Measurements from ENCODE around the gene OR2G2.

Gene OR2G2

DNA sequence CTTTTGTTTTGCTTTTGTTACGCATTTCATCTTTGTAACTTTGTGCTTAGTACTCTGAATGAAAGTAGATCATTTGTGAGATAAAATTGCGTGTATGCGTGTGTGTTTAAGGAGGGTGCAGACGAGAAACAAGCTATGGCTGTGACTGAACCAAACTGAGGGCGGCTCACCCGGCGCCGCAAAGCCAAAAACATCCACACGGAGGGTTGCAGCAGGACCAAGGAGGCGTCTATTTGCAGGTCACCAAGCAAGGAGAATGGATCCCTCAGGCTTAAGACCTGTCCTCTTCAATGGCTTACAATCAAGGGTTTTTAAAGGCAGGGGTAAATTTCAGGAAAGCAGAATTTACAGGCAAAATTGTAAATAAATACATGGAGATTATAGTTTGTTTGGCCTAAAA lies 26.4 kb upstream of the OR2G2 start:
- no peak for DNase-seq
- Histone ChIP-seq H3K36me3 (ENCODE audit: control insufficient read depth, insufficient read depth, low read length) (no peaks in the 10 kb centered on the region), H3K27ac (ENCODE audit: insufficient read depth, low read length, poor library complexity, severe bottlenecking) (no peak overlapping the region), H3K4me3 (ENCODE audit: insufficient read depth, low read depth, low read length, poor library complexity, severe bottlenecking) (no peak overlapping the region), H3K27me3 (replicated peaks; ENCODE audit: control insufficient read depth, insufficient read depth, low read length, poor library complexity, severe bottlenecking) (no peaks in the 10 kb centered on the region), H3K9me3 (ENCODE audit: control insufficient read depth, low read length) (no peaks in the 10 kb centered on the region), H3K4me1 (ENCODE audit: control insufficient read depth, insufficient read depth, low read length, poor library complexity, severe bottlenecking) (no peaks in the 10 kb centered on the region)

DNA sequence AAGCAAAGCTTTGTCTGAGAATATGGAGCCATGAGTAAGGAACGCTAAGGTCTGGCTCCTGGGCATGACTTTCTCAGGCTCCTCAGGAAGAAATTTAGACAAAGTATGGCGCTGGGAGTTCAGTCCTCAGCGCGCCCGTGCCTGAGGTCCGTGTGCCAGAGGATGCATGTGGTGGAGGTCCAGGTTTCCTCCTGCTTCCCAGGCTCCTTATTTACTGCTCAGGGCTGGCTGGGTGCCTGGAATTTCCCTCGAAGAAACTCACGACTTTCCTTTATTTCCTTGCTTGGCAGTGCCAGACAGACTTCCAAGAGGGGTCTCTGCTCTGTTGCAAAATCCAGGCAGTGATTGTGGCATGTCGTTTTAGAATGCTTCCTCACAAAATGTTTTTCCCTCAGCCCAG lies 26.0 kb upstream of the OR2G2 start:
- Histone ChIP-seq H3K4me3 (ENCODE audit: insufficient read depth, low read depth, low read length, poor library complexity, severe bottlenecking) (no peak overlapping the region), H3K9me3 (ENCODE audit: control insufficient read depth, low read length) (no peaks in the 10 kb centered on the region), H3K4me1 (ENCODE audit: control insufficient read depth, insufficient read depth, low read length, poor library complexity, severe bottlenecking) (no peaks in the 10 kb centered on the region), H3K36me3 (ENCODE audit: control insufficient read depth, insufficient read depth, low read length) (no peaks in the 10 kb centered on the region), H3K27me3 (replicated peaks; ENCODE audit: control insufficient read depth, insufficient read depth, low read length, poor library complexity, severe bottlenecking) (no peaks in the 10 kb centered on the region), H3K27ac (ENCODE audit: insufficient read depth, low read length, poor library complexity, severe bottlenecking) (no peak overlapping the region)
- no peak for DNase-seq

DNA sequence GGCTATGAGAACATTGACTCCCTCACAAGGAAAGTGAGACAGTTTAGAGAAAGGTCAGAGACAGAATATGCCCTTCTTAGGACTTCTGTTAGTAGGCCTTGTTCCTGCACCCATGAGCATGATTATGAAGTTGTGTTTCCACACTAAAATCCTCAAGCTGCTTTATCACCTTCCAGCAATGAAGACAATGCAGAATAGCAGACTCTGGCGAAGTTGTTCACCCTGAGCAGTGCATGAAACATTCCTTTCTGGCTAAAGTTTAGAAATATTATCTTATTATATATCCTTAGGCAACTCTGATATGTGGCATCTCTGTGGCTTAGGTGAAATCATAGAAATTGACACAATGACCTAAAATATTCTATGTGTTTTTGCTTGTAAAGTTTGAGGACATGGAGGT lies 13.9 kb upstream of the OR2G2 start:
- H3K4me3 ChIP-seq (ENCODE audit: insufficient read depth, low read depth, low read length, poor library complexity, severe bottlenecking): no peak overlapping the region
- no peaks in the 10 kb centered on the region for H3K36me3 ChIP-seq (ENCODE audit: control insufficient read depth, insufficient read depth, low read length)
- H3K27me3 ChIP-seq (replicated peaks; ENCODE audit: control insufficient read depth, insufficient read depth, low read length, poor library complexity, severe bottlenecking): no peaks in the 10 kb centered on the region
- DNase-seq: no peak
- H3K9me3 ChIP-seq (ENCODE audit: control insufficient read depth, low read length): no peaks in the 10 kb centered on the region
- H3K27ac ChIP-seq (ENCODE audit: insufficient read depth, low read length, poor library complexity, severe bottlenecking): no peak overlapping the region
- H3K4me1 ChIP-seq (ENCODE audit: control insufficient read depth, insufficient read depth, low read length, poor library complexity, severe bottlenecking): no peaks in the 10 kb centered on the region

DNA sequence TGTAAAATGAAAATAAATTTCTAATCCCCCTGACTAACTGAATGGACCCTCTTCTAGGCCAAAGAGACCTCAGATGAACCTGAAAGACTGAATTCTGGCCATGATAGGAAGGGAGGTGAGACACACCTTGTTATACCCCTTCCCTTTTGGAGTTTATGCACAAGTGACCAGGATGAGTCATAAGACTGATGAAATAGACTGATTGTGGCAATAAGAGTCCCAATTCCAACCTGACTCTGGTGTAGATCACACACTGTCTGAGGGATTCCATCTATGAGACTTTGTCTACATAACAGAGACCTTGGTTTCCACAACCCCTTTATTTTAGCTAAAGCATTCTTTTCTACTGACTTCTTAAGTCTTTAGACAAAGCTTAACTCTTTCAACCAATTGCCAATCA lies 13.5 kb upstream of the OR2G2 start:
- no peak overlapping the region for H3K4me3 ChIP-seq (ENCODE audit: insufficient read depth, low read depth, low read length, poor library complexity, severe bottlenecking)
- H3K4me1 ChIP-seq (ENCODE audit: control insufficient read depth, insufficient read depth, low read length, poor library complexity, severe bottlenecking): no peaks in the 10 kb centered on the region
- no peaks in the 10 kb centered on the region for H3K36me3 ChIP-seq (ENCODE audit: control insufficient read depth, insufficient read depth, low read length)
- H3K9me3 ChIP-seq (ENCODE audit: control insufficient read depth, low read length): no peaks in the 10 kb centered on the region
- H3K27me3 ChIP-seq (replicated peaks; ENCODE audit: control insufficient read depth, insufficient read depth, low read length, poor library complexity, severe bottlenecking): no peaks in the 10 kb centered on the region
- DNase-seq: no peak
- H3K27ac ChIP-seq (ENCODE audit: insufficient read depth, low read length, poor library complexity, severe bottlenecking): no peak overlapping the region

DNA sequence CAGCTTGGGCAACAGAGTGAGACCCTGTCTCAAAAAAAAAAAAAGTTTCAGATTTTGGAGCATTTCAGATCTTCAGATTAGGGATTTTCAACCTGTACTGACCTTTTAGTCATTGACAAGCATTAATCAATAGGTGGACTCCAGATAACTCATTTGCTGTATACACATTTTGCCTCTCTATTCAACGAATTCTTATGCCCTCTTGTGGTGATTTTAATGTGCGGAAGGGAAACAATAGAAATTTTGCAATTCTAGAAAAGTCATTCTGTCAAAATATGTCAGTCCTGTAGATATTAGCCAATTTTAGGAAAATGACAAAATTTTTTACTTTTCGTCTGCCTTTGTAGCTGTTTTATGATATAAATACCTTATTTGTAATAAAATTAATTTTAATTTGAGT lies 11.6 kb upstream of the OR2G2 start:
- H3K27me3 ChIP-seq (replicated peaks; ENCODE audit: control insufficient read depth, insufficient read depth, low read length, poor library complexity, severe bottlenecking): no peaks in the 10 kb centered on the region
- no peak overlapping the region for H3K4me3 ChIP-seq (ENCODE audit: insufficient read depth, low read depth, low read length, poor library complexity, severe bottlenecking)
- no peak for DNase-seq
- no peak overlapping the region for H3K27ac ChIP-seq (ENCODE audit: insufficient read depth, low read length, poor library complexity, severe bottlenecking)
- no peaks in the 10 kb centered on the region for H3K9me3 ChIP-seq (ENCODE audit: control insufficient read depth, low read length)
- H3K36me3 ChIP-seq (ENCODE audit: control insufficient read depth, insufficient read depth, low read length): no peaks in the 10 kb centered on the region
- no peaks in the 10 kb centered on the region for H3K4me1 ChIP-seq (ENCODE audit: control insufficient read depth, insufficient read depth, low read length, poor library complexity, severe bottlenecking)

DNA sequence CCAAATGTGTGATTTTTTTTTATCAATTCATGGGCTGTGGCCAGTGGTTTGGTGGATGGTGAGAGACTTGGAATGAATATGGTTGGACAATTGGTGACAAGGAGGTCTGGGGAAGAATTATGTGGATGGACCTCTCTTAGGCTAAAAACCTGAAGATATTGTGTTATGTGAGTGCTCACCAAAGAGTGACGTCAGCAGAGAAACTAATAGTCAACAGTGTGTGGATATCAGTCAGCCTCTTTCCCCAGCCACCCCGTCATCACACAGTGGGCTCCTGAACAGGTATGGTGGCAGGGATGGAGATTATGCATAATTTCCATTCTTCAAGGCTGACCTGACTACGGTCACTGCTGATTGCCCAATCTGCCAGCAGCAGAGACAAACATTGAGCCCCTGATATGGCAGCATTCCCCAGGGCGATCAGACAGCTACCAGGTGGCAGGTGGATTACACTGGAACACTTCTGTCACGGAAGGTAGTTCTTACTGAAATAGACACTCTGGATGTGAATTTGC lies 9.2 kb upstream of the OR2G2 start:
- H3K4me1 ChIP-seq (ENCODE audit: control insufficient read depth, insufficient read depth, low read length, poor library complexity, severe bottlenecking): no peaks in the 10 kb centered on the region
- no peak overlapping the region for H3K4me3 ChIP-seq (ENCODE audit: insufficient read depth, low read depth, low read length, poor library complexity, severe bottlenecking)
- no peak overlapping the region for H3K27ac ChIP-seq (ENCODE audit: insufficient read depth, low read length, poor library complexity, severe bottlenecking)
- no peaks in the 10 kb centered on the region for H3K9me3 ChIP-seq (ENCODE audit: control insufficient read depth, low read length)
- no peak for DNase-seq
- H3K27me3 ChIP-seq (replicated peaks; ENCODE audit: control insufficient read depth, insufficient read depth, low read length, poor library complexity, severe bottlenecking): no peaks in the 10 kb centered on the region
- no peaks in the 10 kb centered on the region for H3K36me3 ChIP-seq (ENCODE audit: control insufficient read depth, insufficient read depth, low read length)

DNA sequence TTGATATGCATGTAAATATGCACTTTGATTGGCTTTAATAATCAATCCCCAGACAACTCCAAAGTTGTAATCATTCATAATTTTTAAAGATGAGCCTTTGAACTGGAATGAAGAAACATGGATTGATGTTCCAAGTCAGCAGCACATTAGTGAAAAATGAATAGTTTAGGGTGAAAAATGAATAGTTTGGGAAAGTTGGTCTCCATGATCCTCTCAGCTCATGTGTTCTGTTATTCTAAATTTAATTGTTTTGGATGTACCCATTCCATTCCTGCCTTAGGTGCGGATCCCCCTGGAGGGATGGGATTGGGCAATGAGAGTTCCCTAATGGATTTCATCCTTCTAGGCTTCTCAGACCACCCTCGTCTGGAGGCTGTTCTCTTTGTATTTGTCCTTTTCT lies 17.1 kb downstream of the OR2G2 start, which contains the start of gene OR2G3:
Gene OR2G3, plus strand, starts transcription at position 301 of the 400 bp plus-strand sequence. Its CDS starts 0 bp downstream, at position 301.
- no peak within 1 kb of the TSS for H3K4me3 ChIP-seq (ENCODE audit: insufficient read depth, low read depth, low read length, poor library complexity, severe bottlenecking)
- no peaks in the 10 kb centered on the region for H3K36me3 ChIP-seq (ENCODE audit: control insufficient read depth, insufficient read depth, low read length)
- H3K9me3 ChIP-seq (ENCODE audit: control insufficient read depth, low read length): no peaks in the 10 kb centered on the region
- H3K27ac ChIP-seq (ENCODE audit: insufficient read depth, low read length, poor library complexity, severe bottlenecking): no peak within 1 kb of the TSS
- H3K27me3 ChIP-seq (replicated peaks; ENCODE audit: control insufficient read depth, insufficient read depth, low read length, poor library complexity, severe bottlenecking): no peaks in the 10 kb centered on the region
- DNase-seq: no peak
- H3K4me1 ChIP-seq (ENCODE audit: control insufficient read depth, insufficient read depth, low read length, poor library complexity, severe bottlenecking): no peaks in the 10 kb centered on the region

DNA sequence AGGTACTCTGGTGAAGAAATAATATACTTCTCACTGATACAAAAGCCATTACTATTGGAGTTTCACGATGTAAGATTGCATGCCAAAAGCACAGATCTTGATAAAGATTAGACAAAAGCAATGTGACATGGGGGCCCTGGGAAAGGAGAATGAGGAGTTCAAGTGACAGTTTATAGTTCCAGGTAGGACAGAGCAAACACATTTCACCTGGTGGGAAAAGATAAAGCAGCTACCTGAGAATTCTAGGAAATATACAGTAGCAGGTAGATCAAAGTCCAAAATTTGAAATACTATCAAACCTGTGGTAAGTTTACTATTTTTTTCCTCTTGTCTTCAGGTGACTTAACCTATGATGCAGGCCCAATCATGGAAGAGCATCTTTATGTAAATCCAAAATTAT lies 25.2 kb downstream of the OR2G2 start:
- H3K36me3 ChIP-seq (ENCODE audit: control insufficient read depth, insufficient read depth, low read length): no peaks in the 10 kb centered on the region
- DNase-seq: no peak
- no peaks in the 10 kb centered on the region for H3K27me3 ChIP-seq (replicated peaks; ENCODE audit: control insufficient read depth, insufficient read depth, low read length, poor library complexity, severe bottlenecking)
- no peaks in the 10 kb centered on the region for H3K9me3 ChIP-seq (ENCODE audit: control insufficient read depth, low read length)
- no peak overlapping the region for H3K27ac ChIP-seq (ENCODE audit: insufficient read depth, low read length, poor library complexity, severe bottlenecking)
- no peaks in the 10 kb centered on the region for H3K4me1 ChIP-seq (ENCODE audit: control insufficient read depth, insufficient read depth, low read length, poor library complexity, severe bottlenecking)
- no peak overlapping the region for H3K4me3 ChIP-seq (ENCODE audit: insufficient read depth, low read depth, low read length, poor library complexity, severe bottlenecking)

DNA sequence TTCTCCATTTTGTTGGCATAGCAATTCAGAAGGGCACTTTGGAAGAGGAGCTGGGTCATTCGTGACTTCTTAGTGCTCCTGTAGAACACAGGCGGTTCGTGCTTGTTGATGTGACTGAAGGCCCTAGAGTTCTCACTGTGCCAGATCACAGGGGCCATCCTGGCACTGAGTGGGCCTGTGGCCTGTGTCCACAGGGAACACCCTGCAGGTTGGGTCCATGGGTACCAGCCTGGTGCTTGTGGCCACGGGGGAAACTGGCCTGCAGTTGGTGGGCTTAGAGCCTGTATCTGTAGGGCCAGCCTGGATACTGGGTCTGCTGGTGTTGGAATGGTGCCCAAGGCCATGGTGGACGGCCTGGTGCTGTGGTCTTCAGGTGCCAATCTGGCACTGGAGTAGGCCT lies 26.5 kb downstream of the OR2G2 start:
- Histone ChIP-seq H3K27me3 (replicated peaks; ENCODE audit: control insufficient read depth, insufficient read depth, low read length, poor library complexity, severe bottlenecking) (no peaks in the 10 kb centered on the region), H3K4me3 (ENCODE audit: insufficient read depth, low read depth, low read length, poor library complexity, severe bottlenecking) (no peak overlapping the region), H3K4me1 (ENCODE audit: control insufficient read depth, insufficient read depth, low read length, poor library complexity, severe bottlenecking) (no peaks in the 10 kb centered on the region), H3K36me3 (ENCODE audit: control insufficient read depth, insufficient read depth, low read length) (no peaks in the 10 kb centered on the region), H3K27ac (ENCODE audit: insufficient read depth, low read length, poor library complexity, severe bottlenecking) (no peak overlapping the region), H3K9me3 (ENCODE audit: control insufficient read depth, low read length) (no peaks in the 10 kb centered on the region)
- DNase-seq: no peak

DNA sequence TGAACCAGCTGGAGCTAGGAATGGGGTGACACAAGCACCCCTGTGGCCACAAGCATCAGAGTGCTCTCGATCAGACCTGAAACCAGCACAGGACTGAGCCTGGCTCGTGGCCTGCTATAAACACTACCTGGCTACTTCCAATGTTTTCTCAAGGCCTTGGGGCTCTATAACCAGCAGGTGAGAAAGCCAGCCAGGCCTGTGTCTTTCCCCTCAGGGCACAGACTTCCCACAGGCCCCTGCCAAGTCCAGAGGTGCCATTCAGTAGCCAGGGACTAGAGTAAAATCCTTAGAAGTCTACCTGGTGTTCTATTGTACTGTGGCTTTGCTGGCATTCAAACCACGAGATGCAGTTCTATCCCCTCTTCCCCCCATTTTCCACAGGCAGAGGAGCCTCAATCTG lies 39.8 kb downstream of the OR2G2 start:
- DNase-seq: no peak
- H3K4me3 ChIP-seq (ENCODE audit: insufficient read depth, low read depth, low read length, poor library complexity, severe bottlenecking): no peak overlapping the region
- H3K27ac ChIP-seq (ENCODE audit: insufficient read depth, low read length, poor library complexity, severe bottlenecking): no peak overlapping the region

DNA sequence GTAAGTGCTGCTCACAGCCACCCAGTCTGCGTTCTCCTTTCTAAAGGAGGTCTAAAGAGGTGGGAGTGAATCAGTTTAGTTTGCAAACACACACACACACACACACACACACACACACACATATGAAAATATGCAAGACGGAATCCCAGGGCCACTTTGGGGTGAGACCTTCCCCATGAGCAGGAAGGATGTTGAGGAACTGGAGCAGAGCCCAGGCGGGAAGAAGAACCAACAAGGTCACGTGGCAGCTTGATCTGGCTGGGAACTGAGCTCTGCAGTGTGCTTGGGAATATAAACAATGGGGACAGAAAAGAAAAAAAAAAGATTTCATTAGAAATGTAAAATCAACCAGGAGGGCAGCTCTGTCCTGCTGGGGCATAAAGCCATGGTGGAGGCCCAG lies 49.9 kb downstream of the OR2G2 start:
- Histone ChIP-seq H3K9me3 (ENCODE audit: control insufficient read depth, low read length) (no peaks in the 10 kb centered on the region), H3K36me3 (ENCODE audit: control insufficient read depth, insufficient read depth, low read length) (no peaks in the 10 kb centered on the region), H3K27me3 (replicated peaks; ENCODE audit: control insufficient read depth, insufficient read depth, low read length, poor library complexity, severe bottlenecking) (no peaks in the 10 kb centered on the region), H3K4me3 (ENCODE audit: insufficient read depth, low read depth, low read length, poor library complexity, severe bottlenecking) (no peak overlapping the region), H3K4me1 (ENCODE audit: control insufficient read depth, insufficient read depth, low read length, poor library complexity, severe bottlenecking) (no peaks in the 10 kb centered on the region), H3K27ac (ENCODE audit: insufficient read depth, low read length, poor library complexity, severe bottlenecking) (no peak overlapping the region)
- DNase-seq: no peak

More for the DNA sequence above, 39.8 kb downstream of the OR2G2 start:
- H3K4me1 ChIP-seq (ENCODE audit: control insufficient read depth, insufficient read depth, low read length, poor library complexity, severe bottlenecking): no peaks in the 10 kb centered on the region
- H3K27me3 ChIP-seq (replicated peaks; ENCODE audit: control insufficient read depth, insufficient read depth, low read length, poor library complexity, severe bottlenecking): no peaks in the 10 kb centered on the region
- no peaks in the 10 kb centered on the region for H3K36me3 ChIP-seq (ENCODE audit: control insufficient read depth, insufficient read depth, low read length)
- no peaks in the 10 kb centered on the region for H3K9me3 ChIP-seq (ENCODE audit: control insufficient read depth, low read length)
